Measurements from ENCODE around the gene CAV3. TPM values are rescaled to one million over a fixed set of nuclear protein-coding genes. Genes with fewer than 3 reads are reported as not detected.

The CAV3 gene
- total RNA-seq, 4 donors from 2014 or later, result 12.0 to 19.7 (median 14.3) TPM

DNA sequence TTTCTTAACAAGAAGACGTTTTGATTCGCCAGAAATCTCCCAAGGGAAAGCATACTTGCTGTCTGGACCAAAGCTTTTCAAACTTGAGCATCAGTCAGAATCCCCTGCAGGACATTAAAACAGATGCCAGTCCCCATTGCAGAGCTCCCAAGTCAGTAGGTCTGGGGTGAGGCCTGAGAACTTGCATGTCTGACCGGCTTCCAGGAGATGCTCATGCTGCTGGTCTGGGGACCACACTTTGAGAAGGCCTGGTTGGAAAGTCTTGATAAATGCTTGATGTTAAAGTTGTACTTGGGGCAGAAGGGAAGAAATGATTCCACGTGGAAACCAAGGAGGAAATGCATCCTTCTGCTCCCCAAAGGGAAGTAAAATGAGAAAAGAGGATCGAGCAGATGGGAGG lies 24.3 kb upstream of the CAV3 start:
- H3K4me1 ChIP-seq, result peaks cover 0 to 6% of the 10 kb centered on the region in 2 donors
- no peaks in the 10 kb centered on the region for H3K36me3 ChIP-seq
- ATAC-seq (no peak), DNase-seq (no peak)
- no peaks in the 10 kb centered on the region for H3K9me3 ChIP-seq
- no peaks in the 10 kb centered on the region for H3K27me3 ChIP-seq
- in situ Hi-C loops (cut with MboI; ENCODE audit: low sequenced_read_pairs in 4 of 4), result no loop called here
- TF ChIP-seq CTCF (IDR thresholded peaks at IDR 0.05 in 4 of 5, conservative IDR thresholded peaks at IDR 0.05 in 1 of 5) (no peak), POLR2A (IDR thresholded peaks at IDR 0.05) (no peak)
- H3K4me3 ChIP-seq, result no peak overlapping the region
- intact Hi-C loops (cut with DNase I; ENCODE audit: low total_unique reads), result no loop called here
- no peak overlapping the region for H3K27ac ChIP-seq

DNA sequence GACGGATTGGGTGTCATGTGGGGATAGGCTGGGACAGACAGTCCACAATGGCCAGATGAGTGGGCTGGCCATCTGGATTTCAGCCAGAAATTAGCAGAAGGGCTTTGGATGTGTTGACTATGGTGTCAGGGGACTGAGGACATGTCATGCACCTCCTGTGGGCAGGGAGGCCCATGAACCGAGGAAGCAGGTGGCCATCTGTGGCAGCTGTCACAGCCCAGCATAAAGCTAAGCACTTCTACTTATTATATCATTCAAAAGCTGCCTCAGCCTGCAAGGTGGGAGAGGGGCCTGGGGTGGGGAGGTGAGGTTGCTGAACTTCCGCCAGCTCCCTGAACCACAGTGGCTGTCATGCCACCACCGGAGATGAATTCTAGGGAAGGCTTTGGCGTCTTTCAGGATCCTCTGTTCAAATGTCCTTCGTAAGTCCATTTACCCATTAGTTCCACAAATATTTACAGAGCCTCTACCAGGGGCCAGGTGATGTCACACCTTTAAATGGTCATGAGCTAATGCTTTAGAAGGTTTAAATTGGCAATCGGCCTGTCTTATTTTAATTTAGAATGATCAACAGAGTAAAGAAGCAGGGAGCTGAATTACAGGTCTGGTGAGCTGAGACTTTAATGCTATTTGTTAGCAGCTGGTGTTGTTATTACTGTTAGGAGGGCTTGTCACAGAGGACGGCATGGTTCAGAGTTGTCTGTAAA lies 23.6 kb upstream of the CAV3 start:
- Histone ChIP-seq H3K27ac (no peak overlapping the region), H3K4me1 (peaks cover 0 to 6% of the 10 kb centered on the region in 2 donors), H3K36me3 (no peaks in the 10 kb centered on the region), H3K27me3 (no peaks in the 10 kb centered on the region), H3K4me3 (no peak overlapping the region), H3K9me3 (no peaks in the 10 kb centered on the region)
- in situ Hi-C loops (cut with MboI; ENCODE audit: low sequenced_read_pairs in 4 of 4), result no loop called here
- no peak for ATAC-seq
- DNase-seq, result no peak
- intact Hi-C loops (cut with DNase I; ENCODE audit: low total_unique reads), result no loop called here
- TF ChIP-seq CTCF (IDR thresholded peaks at IDR 0.05 in 4 of 5, conservative IDR thresholded peaks at IDR 0.05 in 1 of 5) (no peak), POLR2A (IDR thresholded peaks at IDR 0.05) (no peak)

DNA sequence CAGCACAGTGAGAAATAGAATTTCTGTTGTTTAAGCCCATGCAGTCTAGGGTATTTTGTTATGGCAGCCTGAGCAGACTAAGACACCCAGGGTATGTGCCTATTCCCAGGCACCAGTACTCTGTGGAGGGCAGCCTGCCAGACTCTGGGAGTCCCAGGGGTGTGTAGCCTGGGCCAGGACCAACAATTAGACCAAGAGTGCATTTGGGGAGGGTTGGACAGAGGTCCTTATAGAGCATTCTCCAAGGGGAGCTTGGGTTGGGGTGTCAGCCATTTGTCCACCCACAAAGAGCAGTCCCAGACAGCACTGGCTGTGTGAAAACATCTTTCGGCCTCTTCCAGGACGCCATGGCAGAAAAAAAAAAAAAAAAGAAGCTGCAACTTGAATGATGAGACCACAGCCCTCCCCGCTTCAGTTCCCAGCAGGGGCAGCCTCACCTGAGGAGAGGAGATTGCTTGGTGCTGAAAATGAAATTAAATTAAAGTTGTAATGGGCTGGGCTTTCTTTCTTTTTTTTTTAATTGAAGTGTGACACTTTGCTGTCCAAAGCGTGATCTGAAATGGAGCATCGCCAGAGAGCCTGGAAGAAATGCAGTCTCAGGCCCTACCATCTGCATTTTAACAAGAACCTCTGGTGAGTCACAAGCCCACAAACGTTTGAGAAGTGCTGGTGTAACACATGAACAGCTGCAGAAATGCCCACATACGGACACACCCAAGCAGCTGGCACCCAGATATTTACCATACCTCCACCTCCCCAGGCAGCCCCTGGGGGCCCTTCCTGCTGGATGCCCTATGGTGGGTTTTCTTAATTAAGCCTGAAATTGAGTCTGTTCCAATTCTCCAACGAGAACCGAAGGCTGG lies 21.3 kb upstream of the CAV3 start:
- H3K36me3 ChIP-seq, result no peaks in the 10 kb centered on the region
- TF ChIP-seq CTCF (IDR thresholded peaks at IDR 0.05 in 4 of 5, conservative IDR thresholded peaks at IDR 0.05 in 1 of 5), result no peak
- TF ChIP-seq POLR2A (IDR thresholded peaks at IDR 0.05), result no peak
- H3K27ac ChIP-seq, result no peak overlapping the region
- no peak overlapping the region for H3K4me3 ChIP-seq
- ATAC-seq, result peak in 1 of 2 donors; percentile 69
- in situ Hi-C loops (cut with MboI; ENCODE audit: low sequenced_read_pairs in 4 of 4) (no loop called here), intact Hi-C loops (cut with DNase I; ENCODE audit: low total_unique reads) (no loop called here)
- H3K4me1 ChIP-seq, result peaks cover 0 to 6% of the 10 kb centered on the region in 2 donors
- no peaks in the 10 kb centered on the region for H3K27me3 ChIP-seq
- no peaks in the 10 kb centered on the region for H3K9me3 ChIP-seq
- DNase-seq, result peak in 1 of 2 donors; percentile 32

GRCh38 chr3:8712908-8713255 lies 20.7 kb upstream of the CAV3 start:
- Histone ChIP-seq H3K36me3 (no peaks in the 10 kb centered on the region), H3K27me3 (no peaks in the 10 kb centered on the region), H3K4me1 (peaks cover 0 to 6% of the 10 kb centered on the region in 2 donors), H3K9me3 (no peaks in the 10 kb centered on the region), H3K4me3 (no peak overlapping the region), H3K27ac (no peak overlapping the region)
- no peak for DNase-seq
- ATAC-seq, result no peak
- intact Hi-C loops (cut with DNase I; ENCODE audit: low total_unique reads), result no loop called here
- no peak for TF ChIP-seq POLR2A (IDR thresholded peaks at IDR 0.05)
- no peak for TF ChIP-seq CTCF (IDR thresholded peaks at IDR 0.05 in 4 of 5, conservative IDR thresholded peaks at IDR 0.05 in 1 of 5)
- in situ Hi-C loops (cut with MboI; ENCODE audit: low sequenced_read_pairs in 4 of 4), result no loop called here
